Activated T-cell treated with anti-CD3 and anti-CD28 coated beads, Interleukin-2, amount 50 U/mL, for 72 hours (primary cell): Measurements from ENCODE around the gene TMEM106B. TPM values are rescaled to one million over a fixed set of nuclear protein-coding genes. Genes with fewer than 3 reads are reported as not detected.
"Not testable (repeated sequence)": the region's sequence is repeated elsewhere in the genome, so short reads cannot be mapped to it uniquely, and the experiment has no call there.

Experiments
- ATAC-seq, 2 donors: fragments of 150-1000 bp; cut with Tn5 transposase; replicated peaks in 1 of 2; 2 replicates each; pipeline ENCODE4 v1.10.0; 2021; ENCODE audit warnings: moderate library complexity in 2 of 2, mild to moderate bottlenecking in 1 of 2
- DNase-seq, 2 donors: peaks; one replicate each; pipeline ENCODE4 v3.0.0; 2021 to 2022; ENCODE audit warnings: mixed read lengths in 1 of 2
- H3K27ac Mint-ChIP-seq: one replicate; pipeline ENCODE4 v1.8.0; 2022; ENCODE audit warnings: mild to moderate bottlenecking, moderate library complexity, mixed read lengths
- H3K27me3 Mint-ChIP-seq: one replicate; pipeline ENCODE4 v1.8.0; 2022; ENCODE audit warnings: low read depth, mixed read lengths
- H3K36me3 Mint-ChIP-seq, 2 donors: one replicate each; pipeline ENCODE4 v1.8.0; 2022; ENCODE audit warnings: mixed read lengths in 2 of 2, mild to moderate bottlenecking in 1 of 2; ENCODE audit not compliant: insufficient read depth in 2 of 2
- H3K4me1 Mint-ChIP-seq: one replicate; pipeline ENCODE4 v1.8.0; 2022; ENCODE audit warnings: low read depth, mixed read lengths
- H3K4me3 Mint-ChIP-seq, 2 donors: one replicate each; pipeline ENCODE4 v1.8.0; 2022; ENCODE audit warnings: mild to moderate bottlenecking in 2 of 2, mixed read lengths in 2 of 2, moderate library complexity in 2 of 2
- H3K9me3 Mint-ChIP-seq, 2 donors: one replicate each; pipeline ENCODE4 v1.8.0; 2022; ENCODE audit warnings: mixed read lengths in 2 of 2
- total RNA-seq, 2 donors: library from RNA; stranded (reverse); gene quantifications; one replicate each; pipeline ENCODE4 v1.2.3, GENCODE V29; 2022

TMEM106B gene
- 10 to 100 TPM; 30.5 to 31.6 TPM for total RNA-seq

- Mint-ChIP-seq H3K36me3 (peaks cover 0 to 6% of the 10 kb centered on the region in 2 donors), H3K27ac (peak within 1 kb of the TSS; percentile 99), H3K9me3 (no peaks in the 10 kb centered on the region), H3K27me3 (no peaks in the 10 kb centered on the region), H3K4me3 (peak within 1 kb of the TSS; percentile 98 to 99), H3K4me1 (peaks cover 37% of the 10 kb centered on the region)
- peak; percentile 96 to 97 for DNase-seq
- ATAC-seq = peak; percentile 93
Observed at GRCh38 chr7:12211054-12211710, at the start of gene TMEM106B. TSS of gene TMEM106B (plus strand) at chr7:12211294. CDS start at chr7:12214811, 3,517 bp downstream.

DNA sequence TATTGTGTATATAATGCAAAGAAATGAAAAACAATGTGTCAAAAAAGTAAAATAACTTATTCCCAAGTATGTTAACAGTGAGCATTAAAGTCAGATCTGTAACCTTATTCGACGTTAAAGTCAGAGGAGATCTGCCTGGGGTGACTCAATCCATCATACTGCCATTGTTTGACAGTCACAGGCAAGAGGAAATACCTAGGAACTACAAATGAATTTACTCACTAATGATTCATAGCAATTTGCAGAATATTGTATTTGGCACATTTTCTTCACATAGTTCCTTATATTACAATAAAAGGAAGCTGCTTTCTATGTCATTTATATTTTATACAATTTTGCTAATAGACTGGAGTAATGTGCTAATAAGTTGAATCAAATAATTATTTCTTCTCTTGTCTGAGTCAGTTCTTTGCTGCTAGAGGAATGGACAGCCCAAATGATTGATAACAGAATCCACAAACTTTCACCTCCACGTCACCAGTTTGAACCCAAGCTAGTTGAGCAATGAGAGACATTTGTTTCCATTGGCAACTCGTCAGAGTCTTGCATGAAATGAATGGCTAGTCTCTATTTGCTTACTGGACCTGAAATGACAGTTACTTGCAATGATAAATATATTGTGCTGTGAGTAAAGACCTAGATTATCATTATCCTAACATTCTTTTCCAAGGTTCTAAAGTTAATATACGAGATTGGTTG lies 48.5 kb upstream of the TMEM106B start:
- H3K27me3 Mint-ChIP-seq = no peaks in the 10 kb centered on the region
- peaks cover 6 to 19% of the 10 kb centered on the region in 2 donors for H3K9me3 Mint-ChIP-seq
- ATAC-seq (peak in 1 of 2 donors; percentile 60), DNase-seq (peak in 1 of 2 donors; percentile 8)
- H3K27ac Mint-ChIP-seq = no peak overlapping the region
- no peak overlapping the region for H3K4me3 Mint-ChIP-seq
- H3K4me1 Mint-ChIP-seq = no peaks in the 10 kb centered on the region
- H3K36me3 Mint-ChIP-seq = peaks cover 7 to 13% of the 10 kb centered on the region in 2 donors

GRCh38 chr7:12168065-12168464 lies 43.0 kb upstream of the TMEM106B start:
- Mint-ChIP-seq H3K4me1 (peaks cover 14% of the 10 kb centered on the region), H3K9me3 (peaks cover 18 to 28% of the 10 kb centered on the region in 2 donors), H3K36me3 (peaks cover 25 to 35% of the 10 kb centered on the region in 2 donors), H3K27ac (peak overlapping the region; percentile 64)
- H3K27me3 Mint-ChIP-seq, H3K4me3 Mint-ChIP-seq, DNase-seq, ATAC-seq: not testable (repeated sequence)

- H3K27me3 Mint-ChIP-seq = not testable (repeated sequence)
- H3K4me3 Mint-ChIP-seq = peak overlapping the region; percentile 48 to 64
- peak; percentile 78 to 88 for ATAC-seq
- peak; percentile 47 to 59 for DNase-seq
- H3K36me3 Mint-ChIP-seq = peaks cover 25 to 35% of the 10 kb centered on the region in 2 donors
- H3K9me3 Mint-ChIP-seq = peaks cover 18 to 25% of the 10 kb centered on the region in 2 donors
- H3K4me1 Mint-ChIP-seq = peaks cover 19% of the 10 kb centered on the region
- peak overlapping the region; percentile 63 for H3K27ac Mint-ChIP-seq
Observed at GRCh38 chr7:12169981-12170820, 40.9 kb upstream of the TMEM106B start.

- peaks cover 2 to 3% of the 10 kb centered on the region in 2 donors for H3K9me3 Mint-ChIP-seq
- peaks cover 20% of the 10 kb centered on the region for H3K4me1 Mint-ChIP-seq
- no peak for DNase-seq
- ATAC-seq = no peak
- no peak overlapping the region for H3K27ac Mint-ChIP-seq
- peaks cover 6% of the 10 kb centered on the region for H3K27me3 Mint-ChIP-seq
- no peak overlapping the region for H3K4me3 Mint-ChIP-seq
- H3K36me3 Mint-ChIP-seq = peaks cover 8 to 12% of the 10 kb centered on the region in 2 donors
Observed at GRCh38 chr7:12173671-12174070, 37.4 kb upstream of the TMEM106B start.

- Mint-ChIP-seq H3K4me1 (peaks cover 16% of the 10 kb centered on the region), H3K4me3 (no peak overlapping the region), H3K36me3 (peaks cover 0 to under 1% of the 10 kb centered on the region in 2 donors), H3K27me3 (peaks cover 6% of the 10 kb centered on the region), H3K27ac (no peak overlapping the region), H3K9me3 (no peaks in the 10 kb centered on the region)
- DNase-seq (no peak), ATAC-seq (peak in 1 of 2 donors; percentile 30)
Observed at GRCh38 chr7:12174931-12175330, 36.2 kb upstream of the TMEM106B start.

DNA sequence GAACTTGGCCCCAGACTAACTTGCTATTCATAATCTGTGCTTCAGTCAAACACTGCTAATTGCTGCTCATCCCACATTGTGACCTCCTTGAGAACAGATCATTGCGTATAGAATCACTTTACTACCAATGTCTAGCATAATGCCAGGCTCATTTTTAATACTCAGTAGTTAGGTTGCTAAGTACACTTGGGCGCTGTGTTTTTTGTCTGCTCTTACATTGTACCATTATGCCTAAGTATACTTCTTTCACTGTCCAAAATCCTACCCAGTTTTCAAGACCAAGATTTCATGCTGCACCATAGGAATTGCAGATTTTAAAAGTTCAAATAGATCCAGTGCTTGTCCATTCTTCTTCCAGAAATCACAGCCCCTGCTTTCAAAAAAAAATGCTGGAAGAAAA lies 32.8 kb upstream of the TMEM106B start:
- Mint-ChIP-seq H3K27me3 (peaks cover 6% of the 10 kb centered on the region), H3K36me3 (peaks cover 0 to 2% of the 10 kb centered on the region in 2 donors), H3K9me3 (no peaks in the 10 kb centered on the region), H3K4me1 (peaks cover 6% of the 10 kb centered on the region), H3K4me3 (no peak overlapping the region), H3K27ac (no peak overlapping the region)
- no peak for ATAC-seq
- DNase-seq = no peak

DNA sequence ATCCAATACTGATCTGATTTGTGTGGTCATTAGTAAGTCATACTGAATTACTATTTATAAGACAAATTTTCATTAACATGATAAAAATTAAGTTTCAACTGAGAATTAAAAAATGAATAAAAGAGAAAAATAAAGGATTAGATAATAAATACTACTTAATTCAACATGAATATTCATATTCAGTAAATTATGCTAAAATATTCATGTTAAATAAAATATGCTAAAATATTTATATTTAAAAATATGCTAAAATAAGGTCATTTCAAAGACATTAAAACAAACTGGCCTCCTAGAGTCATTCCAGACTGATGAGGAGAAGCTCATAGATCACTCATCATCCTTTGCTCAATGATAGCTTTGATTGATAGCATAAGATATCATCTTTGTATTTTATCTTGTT lies 16.7 kb upstream of the TMEM106B start:
- no peak overlapping the region for H3K4me3 Mint-ChIP-seq
- no peak for ATAC-seq
- no peaks in the 10 kb centered on the region for H3K4me1 Mint-ChIP-seq
- H3K36me3 Mint-ChIP-seq = no peaks in the 10 kb centered on the region
- peaks cover 0 to 2% of the 10 kb centered on the region in 2 donors for H3K9me3 Mint-ChIP-seq
- no peak overlapping the region for H3K27ac Mint-ChIP-seq
- no peaks in the 10 kb centered on the region for H3K27me3 Mint-ChIP-seq
- DNase-seq = no peak

DNA sequence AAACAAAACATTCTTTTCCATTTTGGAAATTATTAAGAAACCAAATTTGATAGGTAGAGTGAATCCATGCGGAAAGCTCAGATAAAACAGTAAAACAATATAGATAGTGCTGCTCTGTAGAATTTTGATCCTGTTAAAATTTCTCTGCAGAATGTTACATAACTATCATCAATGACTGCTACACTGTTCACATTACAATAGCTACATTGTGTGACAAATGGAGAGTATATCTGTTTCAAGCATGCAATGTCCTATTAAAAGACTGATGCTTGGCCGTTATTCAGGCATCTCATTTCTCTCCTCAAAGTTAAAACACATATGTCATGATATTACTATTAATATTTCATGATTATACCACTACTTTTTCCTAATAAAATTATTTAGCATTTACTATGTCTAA lies 14.7 kb upstream of the TMEM106B start:
- no peak for ATAC-seq
- H3K4me3 Mint-ChIP-seq = no peak overlapping the region
- H3K9me3 Mint-ChIP-seq = peaks cover 0 to 2% of the 10 kb centered on the region in 2 donors
- H3K36me3 Mint-ChIP-seq = no peaks in the 10 kb centered on the region
- no peaks in the 10 kb centered on the region for H3K27me3 Mint-ChIP-seq
- no peak for DNase-seq
- no peak overlapping the region for H3K27ac Mint-ChIP-seq
- H3K4me1 Mint-ChIP-seq = no peaks in the 10 kb centered on the region

- Mint-ChIP-seq H3K9me3 (no peaks in the 10 kb centered on the region), H3K27me3 (no peaks in the 10 kb centered on the region), H3K4me1 (no peaks in the 10 kb centered on the region), H3K36me3 (no peaks in the 10 kb centered on the region), H3K27ac (no peak overlapping the region), H3K4me3 (no peak overlapping the region)
- no peak for ATAC-seq
- no peak for DNase-seq
Observed at GRCh38 chr7:12199363-12199762, 11.7 kb upstream of the TMEM106B start.

DNA sequence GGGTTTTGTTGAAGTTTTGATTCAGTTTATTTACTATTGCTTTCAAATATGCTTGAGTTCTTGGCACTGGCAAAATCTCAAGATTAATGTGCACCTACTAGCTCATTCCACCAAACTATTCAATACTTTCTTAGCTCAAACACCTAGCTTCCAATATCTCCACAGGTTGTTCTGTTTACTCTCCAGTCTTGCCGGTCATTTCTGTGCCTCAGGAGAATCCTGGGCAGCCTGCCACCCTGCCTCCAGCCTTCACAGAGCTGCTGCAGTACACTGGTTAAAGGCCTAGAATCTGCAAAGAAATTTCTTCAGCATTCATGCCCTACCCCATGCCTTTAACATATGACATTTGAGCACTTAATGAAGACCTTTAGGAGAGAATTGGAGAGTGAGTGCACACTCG lies 4.0 kb upstream of the TMEM106B start:
- no peak for ATAC-seq
- DNase-seq = no peak
- no peak overlapping the region for H3K4me3 Mint-ChIP-seq
- no peaks in the 10 kb centered on the region for H3K36me3 Mint-ChIP-seq
- H3K27me3 Mint-ChIP-seq = no peaks in the 10 kb centered on the region
- H3K27ac Mint-ChIP-seq = no peak overlapping the region
- H3K9me3 Mint-ChIP-seq = no peaks in the 10 kb centered on the region
- peaks cover 14% of the 10 kb centered on the region for H3K4me1 Mint-ChIP-seq

GRCh38 chr7:12209221-12209620 lies 1.9 kb upstream of the TMEM106B start:
- H3K36me3 Mint-ChIP-seq = no peaks in the 10 kb centered on the region
- no peaks in the 10 kb centered on the region for H3K9me3 Mint-ChIP-seq
- DNase-seq (no peak), ATAC-seq (no peak)
- peaks cover 33% of the 10 kb centered on the region for H3K4me1 Mint-ChIP-seq
- H3K27me3 Mint-ChIP-seq = no peaks in the 10 kb centered on the region
- no peak overlapping the region for H3K4me3 Mint-ChIP-seq
- no peak overlapping the region for H3K27ac Mint-ChIP-seq
